ENCODE measurements around the gene UXT. TPM values are rescaled to one million over a fixed set of nuclear protein-coding genes. Genes with fewer than 3 reads are reported as not detected.

The UXT gene
- total RNA-seq, 1 donor from 2014 or later, result 86.0 TPM

DNA sequence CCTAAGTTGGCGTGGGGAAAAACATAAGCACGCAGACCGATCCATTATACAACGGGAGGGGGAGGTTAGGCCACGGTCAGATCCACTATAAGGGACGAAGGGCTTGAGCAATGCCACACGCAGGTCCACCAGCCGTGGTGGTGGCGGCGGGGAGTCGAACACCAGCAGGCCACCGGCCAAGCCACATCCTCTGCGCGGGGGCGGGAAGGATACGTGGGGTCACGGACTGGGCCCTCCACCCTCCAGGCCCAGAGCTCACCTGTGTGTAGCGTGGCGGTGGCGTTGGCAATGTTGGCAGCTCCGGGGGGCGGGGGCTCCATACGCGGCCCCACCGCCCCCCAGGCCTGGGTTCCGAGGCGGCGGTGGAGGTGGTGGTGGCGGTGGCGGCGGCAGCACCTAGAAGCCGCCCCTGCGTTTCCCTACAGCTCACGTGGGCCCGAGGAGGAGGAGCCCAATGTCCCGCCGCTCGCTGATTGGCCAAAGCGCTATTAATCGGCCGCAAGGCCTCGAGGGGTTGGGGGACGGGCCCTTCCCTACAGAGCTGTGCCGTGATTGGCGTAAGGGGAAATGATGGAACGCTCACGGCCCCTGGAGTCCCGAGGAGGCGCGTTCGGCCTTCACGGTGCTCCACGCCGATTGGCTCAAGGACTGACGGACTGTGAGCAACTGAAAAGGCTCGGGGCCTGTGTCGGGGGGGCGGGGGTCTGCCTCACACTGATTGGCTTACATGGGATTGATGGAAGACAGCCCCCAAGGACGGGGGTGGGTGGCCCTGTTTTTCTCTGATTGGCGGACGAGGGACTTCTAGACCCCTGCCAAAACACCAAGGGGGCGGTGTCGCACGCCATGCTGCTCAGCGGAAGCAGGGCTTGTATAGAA is 8.6 kb downstream of the UXT start, which contains the start of gene ELK1:
Gene ELK1 (minus strand): TSS at position 400 of the 879 bp plus-strand sequence. CDS start 9,122 bp downstream, outside the sequence.
- peak; percentile 85 to 86 for DNase-seq (ENCODE audit: low spot score in 2 of 2)
- FAIRE-seq, result peak; percentile 24

- no peak for FAIRE-seq
- DNase-seq (ENCODE audit: low spot score in 2 of 2), result no peak
These were observed 9.2 kb downstream of the UXT start for GRCh38 chrX:47649781-47650163.

- DNase-seq (ENCODE audit: low spot score in 2 of 2) (no peak), FAIRE-seq (no peak)
These were observed 9.7 kb downstream of the UXT start for GRCh38 chrX:47649271-47649670.

GRCh38 chrX:47648376-47648775 is 10.6 kb downstream of the UXT start:
- FAIRE-seq (no peak), DNase-seq (ENCODE audit: low spot score in 2 of 2) (no peak)

DNA sequence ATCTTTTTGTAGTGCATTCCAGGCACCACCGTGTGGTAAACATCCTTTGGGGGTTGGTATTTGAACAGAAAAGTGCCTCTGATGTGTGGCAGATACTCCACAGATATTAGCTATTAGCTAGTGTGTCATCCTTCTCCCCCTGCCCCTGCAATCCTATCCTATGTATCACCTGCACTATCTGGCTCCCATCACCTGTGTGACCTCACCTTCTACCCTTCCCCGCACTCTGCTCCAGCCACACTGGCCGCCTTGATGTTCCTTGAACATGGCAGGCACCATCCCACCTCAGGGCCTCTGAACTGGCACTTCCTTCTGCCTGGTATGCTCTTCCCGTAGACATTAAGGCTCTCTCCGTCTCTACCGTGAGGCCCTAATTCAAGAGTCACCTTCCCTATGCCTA is 12.3 kb downstream of the UXT start:
- FAIRE-seq, result no peak

GRCh38 chrX:47645530-47645929 is 13.4 kb downstream of the UXT start:
- FAIRE-seq (no peak), DNase-seq (ENCODE audit: low spot score in 2 of 2) (no peak)

More for the DNA sequence above, 12.3 kb downstream of the UXT start:
- no peak for DNase-seq (ENCODE audit: low spot score in 2 of 2)

DNA sequence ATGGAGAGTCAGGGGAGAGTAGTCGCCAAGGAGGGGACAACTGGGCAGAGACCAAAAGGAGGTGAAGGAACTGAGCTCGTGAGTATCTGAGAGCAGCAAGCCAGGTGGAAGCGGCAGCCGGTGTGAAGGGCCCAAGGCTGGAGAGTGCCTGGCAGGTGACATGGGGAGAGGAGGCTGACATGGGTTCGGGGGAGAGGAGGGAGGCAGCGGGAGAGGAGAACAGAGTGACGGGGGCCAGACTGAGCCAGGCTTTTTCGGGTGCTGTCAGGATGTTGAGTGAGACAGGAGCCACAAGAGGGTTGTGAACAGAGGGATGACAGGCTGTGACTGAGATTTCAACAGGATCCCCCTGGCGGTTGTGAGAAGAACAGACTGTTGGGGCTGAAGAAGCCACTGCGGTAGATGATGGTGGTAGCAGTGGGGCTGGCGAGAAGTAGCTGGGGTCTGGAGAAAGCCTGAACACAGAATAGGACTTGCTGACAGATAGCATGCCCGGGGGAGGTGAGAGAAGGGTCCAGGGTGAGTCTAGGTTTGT is 14.4 kb downstream of the UXT start:
- FAIRE-seq (no peak), DNase-seq (ENCODE audit: low spot score in 2 of 2) (no peak)

DNA sequence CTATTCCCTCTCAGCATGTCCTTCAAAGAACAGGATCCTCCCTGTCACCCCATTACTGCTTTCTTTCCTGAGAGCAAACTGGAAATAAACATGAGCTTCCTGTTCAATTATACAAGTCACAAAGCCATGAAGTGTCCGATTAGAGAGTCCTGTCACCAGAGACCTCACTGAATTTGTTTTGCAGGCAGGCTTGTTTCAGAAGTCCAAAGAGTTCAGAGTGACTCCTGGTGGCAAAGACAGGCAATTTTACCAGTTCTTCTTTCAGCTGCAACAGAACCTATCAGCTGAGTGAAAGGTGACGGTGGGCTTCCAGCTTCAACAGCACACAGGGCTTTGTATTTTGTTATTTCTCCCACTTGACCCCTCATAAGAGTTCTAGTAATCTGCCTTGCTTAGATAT is 15.1 kb downstream of the UXT start:
- DNase-seq (ENCODE audit: low spot score in 2 of 2) (no peak), FAIRE-seq (no peak)

GRCh38 chrX:47638816-47639215 is 20.2 kb downstream of the UXT start:
- FAIRE-seq (no peak), DNase-seq (ENCODE audit: low spot score in 2 of 2) (no peak)

- DNase-seq (ENCODE audit: low spot score in 2 of 2) (peak in 1 of 2 donors; percentile 50), FAIRE-seq (no peak)
These were observed 21.3 kb downstream of the UXT start for GRCh38 chrX:47637546-47638195.

- DNase-seq (ENCODE audit: low spot score in 2 of 2) (no peak), FAIRE-seq (no peak)
These were observed 24.0 kb downstream of the UXT start for GRCh38 chrX:47634871-47635575.

- no peak for FAIRE-seq
- no peak for DNase-seq (ENCODE audit: low spot score in 2 of 2)
These were observed 25.0 kb downstream of the UXT start for GRCh38 chrX:47633689-47634590.

DNA sequence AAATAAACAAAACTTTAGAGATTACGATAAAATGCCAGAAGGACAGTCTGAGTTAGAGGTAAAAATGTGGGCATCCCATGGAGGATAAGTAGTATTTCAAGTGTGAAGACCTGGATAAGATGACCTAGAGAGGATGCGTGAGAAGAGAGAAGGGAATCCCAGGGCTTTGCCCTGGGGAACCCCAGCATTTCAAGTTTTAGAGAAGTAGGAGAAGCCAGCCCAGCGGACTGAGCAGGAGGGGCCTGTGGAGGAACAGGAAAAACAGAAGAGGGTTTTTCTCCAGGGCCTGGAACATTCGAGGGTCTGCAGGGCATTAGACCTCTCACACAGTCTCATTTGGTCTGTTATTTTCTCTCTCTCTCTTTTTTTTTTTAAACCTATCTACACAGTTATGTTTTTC is 26.3 kb downstream of the UXT start:
- DNase-seq (ENCODE audit: low spot score in 2 of 2) (no peak), FAIRE-seq (no peak)

GRCh38 chrX:47631676-47632075 is 27.3 kb downstream of the UXT start:
- no peak for DNase-seq (ENCODE audit: low spot score in 2 of 2)
- no peak for FAIRE-seq

DNA sequence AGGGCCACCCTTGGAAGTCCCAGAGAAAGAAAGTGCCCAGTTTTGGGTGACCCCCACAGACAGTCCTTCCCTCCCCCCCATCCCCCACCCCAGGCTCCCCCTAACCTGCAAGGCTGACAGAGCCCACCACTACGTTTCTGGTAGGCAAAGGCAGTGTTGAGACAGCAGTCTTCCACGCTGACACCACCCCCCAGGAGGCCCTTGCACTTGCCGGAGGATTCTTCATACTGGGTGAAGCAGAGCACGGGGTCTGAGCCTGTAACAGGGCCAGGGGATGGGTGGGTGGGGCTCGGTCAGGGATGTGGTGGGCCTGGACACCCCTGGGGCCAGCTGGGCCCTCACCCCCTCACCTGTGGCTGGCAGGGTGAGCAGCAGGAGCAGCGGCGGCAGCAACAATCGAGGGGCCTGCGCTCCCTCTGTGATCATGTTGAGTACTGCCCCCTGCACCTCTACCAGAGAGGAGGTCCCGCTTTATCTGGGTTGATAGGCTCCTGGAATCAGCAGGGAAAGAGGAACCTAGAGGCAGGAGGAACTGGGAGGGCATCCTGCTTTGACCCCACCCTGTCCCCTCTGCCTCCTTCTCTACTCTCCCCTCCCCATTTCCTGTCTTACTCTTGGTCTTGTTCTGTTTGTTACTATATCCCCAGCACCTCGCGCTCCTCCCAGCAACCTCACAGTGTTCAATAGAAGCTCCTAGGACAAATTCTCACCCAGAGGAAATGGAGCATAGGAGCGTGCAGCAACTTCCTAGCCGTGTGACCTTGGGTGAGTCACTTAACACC is 29.4 kb downstream of the UXT start, which contains the start of gene CFP:
Gene CFP (minus strand): TSS at position 512 of the 782 bp plus-strand sequence. CDS start 86 bp downstream, at position 426.
- no peak for FAIRE-seq
- DNase-seq (ENCODE audit: low spot score in 2 of 2), result no peak

GRCh38 chrX:47628982-47629381 is 30.0 kb downstream of the UXT start:
- DNase-seq (ENCODE audit: low spot score in 2 of 2) (no peak), FAIRE-seq (no peak)

DNA sequence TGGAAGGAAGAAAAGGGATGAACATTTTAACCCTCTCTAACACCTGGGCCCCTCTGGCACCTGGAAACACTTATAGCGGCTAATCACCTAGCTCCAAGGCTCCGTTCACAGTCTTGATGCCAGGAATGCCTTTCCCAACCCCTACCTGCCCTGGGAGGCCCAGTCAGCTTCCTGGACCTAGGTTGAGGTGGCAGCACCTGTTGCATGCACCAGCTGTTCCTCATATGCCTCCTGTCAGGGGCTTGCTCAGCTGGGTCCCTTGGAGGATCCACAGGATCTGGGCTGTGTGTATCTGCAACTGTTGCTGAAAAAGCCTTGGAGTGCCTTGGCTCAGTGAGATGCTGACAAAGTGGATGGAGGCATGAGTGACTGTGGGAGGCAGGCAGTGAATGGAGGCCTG is 33.6 kb downstream of the UXT start:
- FAIRE-seq (no peak), DNase-seq (ENCODE audit: low spot score in 2 of 2) (no peak)

DNA sequence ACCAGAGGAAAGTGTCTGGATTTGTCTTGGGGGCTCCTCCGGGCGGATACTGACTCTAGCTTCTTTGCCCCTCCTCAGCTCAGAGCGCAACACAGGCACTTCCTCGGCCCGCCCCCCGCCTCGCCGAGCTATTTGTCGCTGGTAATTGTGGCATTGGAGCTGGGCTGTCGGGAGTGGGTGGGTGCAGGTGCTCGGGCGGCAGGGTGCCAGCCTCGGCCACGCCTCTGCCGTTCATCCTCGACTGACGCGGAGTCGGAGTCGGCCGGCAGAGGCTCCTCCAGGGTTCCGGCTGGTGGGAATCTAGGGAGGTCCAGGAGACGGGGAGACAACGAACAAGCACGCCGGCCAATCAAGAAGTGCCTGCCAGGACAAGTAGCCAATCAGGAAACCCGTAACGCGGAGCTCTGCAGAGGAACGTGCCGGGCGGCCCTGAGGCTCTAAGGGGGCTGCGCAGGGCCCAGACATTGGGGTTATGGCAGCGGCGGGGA is 35.4 kb downstream of the UXT start:
- DNase-seq (ENCODE audit: low spot score in 2 of 2) (peak in 1 of 2 donors; percentile 58), FAIRE-seq (no peak)

GRCh38 chrX:47621851-47622250 is 37.1 kb downstream of the UXT start:
- FAIRE-seq (no peak), DNase-seq (ENCODE audit: low spot score in 2 of 2) (no peak)

Data from frontal cortex (tissue), 4 donors.